Astrocyte (in vitro differentiated cells and primary cell): ENCODE results near the gene PXDN. TPM values are rescaled to one million over a fixed set of nuclear protein-coding genes. Genes with fewer than 3 reads are reported as not detected.

Source experiments
- DNase-seq: peaks from one replicate; pipeline ENCODE4 v3.0.0-alpha.2; 2010; ENCODE audit warnings: low read depth
- FAIRE-seq: peaks from 2 replicates; lab custom pipeline; 2011; peaks lifted over from hg19 to GRCh38; lab: Jason Lieb, UNC
- H2AFZ ChIP-seq: 2 replicates; pipeline ENCODE4 v1.6.0; 2012; ENCODE audit warnings: low read depth, low read length, inconsistent platforms
- H3K27ac ChIP-seq: 2 replicates; pipeline ENCODE4 v1.5.1; 2011; ENCODE audit warnings: low read depth, low read length, inconsistent platforms
- H3K27me3 ChIP-seq: 2 replicates; pipeline ENCODE4 v1.6.0; 2011; ENCODE audit warnings: low read length, inconsistent platforms; ENCODE audit not compliant: insufficient read depth
- H3K36me3 ChIP-seq: 2 replicates; pipeline ENCODE4 v1.5.1; 2011; ENCODE audit warnings: low read length, inconsistent platforms; ENCODE audit not compliant: insufficient read depth
- H3K4me1 ChIP-seq: 2 replicates; pipeline ENCODE4 v1.5.1; 2011; ENCODE audit warnings: low read length, inconsistent platforms; ENCODE audit not compliant: insufficient read depth
- H3K4me2 ChIP-seq: 2 replicates; pipeline ENCODE4 v1.6.0; 2012; ENCODE audit warnings: low read length, inconsistent platforms
- H3K4me3 ChIP-seq: 2 replicates; pipeline ENCODE4 v1.5.1; 2011; ENCODE audit warnings: low read depth, mild to moderate bottlenecking, low read length, inconsistent platforms; ENCODE audit not compliant: insufficient read depth
- H3K79me2 ChIP-seq: 2 replicates; pipeline ENCODE4 v1.6.0; 2012; ENCODE audit warnings: mild to moderate bottlenecking, low read length, inconsistent platforms; ENCODE audit not compliant: insufficient read depth
- H3K9ac ChIP-seq: 2 replicates; pipeline ENCODE4 v1.6.0; 2012; ENCODE audit warnings: mild to moderate bottlenecking, low read length, inconsistent platforms
- H3K9me3 ChIP-seq: 2 replicates; pipeline ENCODE4 v1.5.1; 2012; ENCODE audit warnings: low read depth, mild to moderate bottlenecking, low read length, inconsistent platforms; ENCODE audit not compliant: insufficient read depth
- H4K20me1 ChIP-seq: 2 replicates; pipeline ENCODE4 v1.6.0; 2012; ENCODE audit warnings: low read length, inconsistent platforms; ENCODE audit not compliant: insufficient read depth
- H3K27ac Mint-ChIP-seq: one replicate; pipeline ENCODE4 v1.8.0; 2021; ENCODE audit warnings: mild to moderate bottlenecking, mixed read lengths; ENCODE audit not compliant: unreplicated experiment
- H3K27me3 Mint-ChIP-seq: one replicate; pipeline ENCODE4 v1.8.0; 2021; ENCODE audit warnings: low read depth, mixed read lengths; ENCODE audit not compliant: unreplicated experiment
- H3K36me3 Mint-ChIP-seq: one replicate; pipeline ENCODE4 v1.8.0; 2021; ENCODE audit warnings: low read depth, mixed read lengths; ENCODE audit not compliant: unreplicated experiment
- H3K4me1 Mint-ChIP-seq: one replicate; pipeline ENCODE4 v1.8.0; 2021; ENCODE audit warnings: low read depth, mixed read lengths; ENCODE audit not compliant: unreplicated experiment
- H3K4me3 Mint-ChIP-seq: one replicate; pipeline ENCODE4 v1.8.0; 2021; ENCODE audit warnings: mild to moderate bottlenecking, moderate library complexity, mixed read lengths; ENCODE audit not compliant: unreplicated experiment
- H3K9me3 Mint-ChIP-seq: one replicate; pipeline ENCODE4 v1.8.0; 2021; ENCODE audit warnings: mild to moderate bottlenecking, mixed read lengths; ENCODE audit not compliant: unreplicated experiment
- EZH2 ChIP-seq: IDR thresholded peaks from 2 replicates; pipeline ENCODE4 v1.6.1; 2012; ENCODE audit warnings: mild to moderate bottlenecking, low read length, inconsistent platforms; ENCODE audit not compliant: insufficient read depth
- total RNA-seq: library from RNA; stranded (reverse); gene quantifications from 2 replicates; pipeline ENCODE4 v1.2.1, GENCODE V29; 2021
- TF ChIP-seq, protein P1 (sequence below): IDR thresholded peaks from 2 replicates; pipeline ENCODE4 v1.5.1; 2011; ENCODE audit warnings: low read depth, mild to moderate bottlenecking, inconsistent platforms, low read length, moderate library complexity; ENCODE audit not compliant: insufficient read depth

PXDN gene
- total RNA-seq, 1 donor from 2014 or later = 417 TPM

DNA sequence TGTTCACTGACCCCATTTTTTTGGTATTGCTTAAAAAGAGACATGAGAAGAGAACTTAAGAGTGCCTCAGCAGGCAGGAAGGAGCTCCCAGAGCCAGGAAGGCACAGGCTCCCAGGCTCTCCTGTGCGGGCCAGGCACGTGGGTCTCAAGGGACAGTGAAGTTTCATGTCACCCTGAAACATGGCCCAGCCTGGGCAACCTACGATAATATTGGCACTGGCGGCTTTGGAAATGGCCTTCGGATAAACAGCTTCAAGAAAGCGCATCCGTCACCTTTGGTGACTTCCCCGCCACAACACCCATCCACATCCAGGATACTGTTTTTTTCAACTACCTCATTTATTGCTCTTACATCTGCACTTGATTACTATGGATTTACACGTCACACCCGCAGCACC lies 30.5 kb downstream of the PXDN start:
- DNase-seq = no peak
- peak overlapping the region; percentile 8 for H3K27ac Mint-ChIP-seq
- no peaks in the 10 kb centered on the region for H3K9me3 Mint-ChIP-seq
- H3K36me3 ChIP-seq = no peaks in the 10 kb centered on the region
- peaks cover 17% of the 10 kb centered on the region for H3K4me1 ChIP-seq
- no peaks in the 10 kb centered on the region for H3K27me3 ChIP-seq
- H4K20me1 ChIP-seq = peaks cover 93% of the 10 kb centered on the region
- H2AFZ ChIP-seq = no peak overlapping the region
- no peak overlapping the region for H3K4me2 ChIP-seq
- TF ChIP-seq, protein P1, sequence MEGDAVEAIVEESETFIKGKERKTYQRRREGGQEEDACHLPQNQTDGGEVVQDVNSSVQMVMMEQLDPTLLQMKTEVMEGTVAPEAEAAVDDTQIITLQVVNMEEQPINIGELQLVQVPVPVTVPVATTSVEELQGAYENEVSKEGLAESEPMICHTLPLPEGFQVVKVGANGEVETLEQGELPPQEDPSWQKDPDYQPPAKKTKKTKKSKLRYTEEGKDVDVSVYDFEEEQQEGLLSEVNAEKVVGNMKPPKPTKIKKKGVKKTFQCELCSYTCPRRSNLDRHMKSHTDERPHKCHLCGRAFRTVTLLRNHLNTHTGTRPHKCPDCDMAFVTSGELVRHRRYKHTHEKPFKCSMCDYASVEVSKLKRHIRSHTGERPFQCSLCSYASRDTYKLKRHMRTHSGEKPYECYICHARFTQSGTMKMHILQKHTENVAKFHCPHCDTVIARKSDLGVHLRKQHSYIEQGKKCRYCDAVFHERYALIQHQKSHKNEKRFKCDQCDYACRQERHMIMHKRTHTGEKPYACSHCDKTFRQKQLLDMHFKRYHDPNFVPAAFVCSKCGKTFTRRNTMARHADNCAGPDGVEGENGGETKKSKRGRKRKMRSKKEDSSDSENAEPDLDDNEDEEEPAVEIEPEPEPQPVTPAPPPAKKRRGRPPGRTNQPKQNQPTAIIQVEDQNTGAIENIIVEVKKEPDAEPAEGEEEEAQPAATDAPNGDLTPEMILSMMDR = no peak
- no peak for TF ChIP-seq EZH2
- H3K4me1 Mint-ChIP-seq = peaks cover 13% of the 10 kb centered on the region
- H3K27me3 Mint-ChIP-seq = no peaks in the 10 kb centered on the region
- H3K4me3 Mint-ChIP-seq = no peak overlapping the region
- FAIRE-seq = no peak
- H3K9me3 ChIP-seq = no peaks in the 10 kb centered on the region
- H3K27ac ChIP-seq = no peak overlapping the region
- H3K4me3 ChIP-seq = no peak overlapping the region
- H3K36me3 Mint-ChIP-seq = peaks cover 4% of the 10 kb centered on the region
- no peak overlapping the region for H3K9ac ChIP-seq
- peaks cover 95% of the 10 kb centered on the region for H3K79me2 ChIP-seq

DNA sequence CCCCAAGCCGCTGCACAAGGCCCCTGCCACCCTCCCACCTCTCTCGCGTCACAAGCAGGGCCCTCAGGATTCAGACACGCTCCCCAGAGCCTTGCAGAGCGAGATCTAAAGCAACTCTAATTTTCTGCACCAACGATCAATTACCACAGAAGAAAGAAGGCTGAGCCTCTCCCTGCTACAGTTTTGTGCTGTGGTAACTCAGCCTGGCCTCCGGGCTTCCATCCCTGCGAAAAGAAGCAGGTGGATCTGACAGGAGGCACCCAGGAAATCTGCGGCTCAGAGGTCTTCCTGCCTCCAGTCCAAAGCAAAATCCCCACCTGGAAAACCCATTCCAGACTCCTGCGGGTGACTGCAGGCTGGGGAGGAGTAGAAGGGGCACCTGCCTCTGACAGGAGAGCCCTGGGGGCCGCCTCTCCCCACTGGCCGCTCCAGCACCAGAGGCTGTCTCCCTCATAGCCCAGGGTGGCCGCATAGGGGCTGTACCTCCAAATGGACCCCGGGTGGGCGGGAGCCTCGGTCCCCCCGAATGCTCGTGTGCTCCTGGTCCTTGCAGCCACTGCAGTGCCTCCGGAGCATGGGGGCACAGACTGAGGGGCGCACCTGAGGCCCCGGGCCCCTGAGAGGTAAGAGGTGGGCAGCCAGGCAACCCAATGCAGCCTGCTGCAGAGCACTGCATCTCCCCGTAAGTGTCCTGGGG lies 31.0 kb downstream of the PXDN start:
- Mint-ChIP-seq H3K4me3 (no peak overlapping the region), H3K9me3 (no peaks in the 10 kb centered on the region), H3K27ac (no peak overlapping the region), H3K36me3 (peaks cover 4% of the 10 kb centered on the region), H3K4me1 (peaks cover 15% of the 10 kb centered on the region), H3K27me3 (no peaks in the 10 kb centered on the region)
- Histone ChIP-seq H3K4me1 (peaks cover 22% of the 10 kb centered on the region), H3K4me2 (no peak overlapping the region), H3K36me3 (no peaks in the 10 kb centered on the region), H3K27me3 (no peaks in the 10 kb centered on the region), H3K9me3 (no peaks in the 10 kb centered on the region), H3K79me2 (peaks cover 95% of the 10 kb centered on the region), H3K9ac (no peak overlapping the region), H2AFZ (no peak overlapping the region), H4K20me1 (peaks cover 93% of the 10 kb centered on the region), H3K27ac (no peak overlapping the region), H3K4me3 (no peak overlapping the region)
- TF ChIP-seq, protein P1 = no peak
- TF ChIP-seq EZH2 = no peak
- DNase-seq = no peak
- no peak for FAIRE-seq

DNA sequence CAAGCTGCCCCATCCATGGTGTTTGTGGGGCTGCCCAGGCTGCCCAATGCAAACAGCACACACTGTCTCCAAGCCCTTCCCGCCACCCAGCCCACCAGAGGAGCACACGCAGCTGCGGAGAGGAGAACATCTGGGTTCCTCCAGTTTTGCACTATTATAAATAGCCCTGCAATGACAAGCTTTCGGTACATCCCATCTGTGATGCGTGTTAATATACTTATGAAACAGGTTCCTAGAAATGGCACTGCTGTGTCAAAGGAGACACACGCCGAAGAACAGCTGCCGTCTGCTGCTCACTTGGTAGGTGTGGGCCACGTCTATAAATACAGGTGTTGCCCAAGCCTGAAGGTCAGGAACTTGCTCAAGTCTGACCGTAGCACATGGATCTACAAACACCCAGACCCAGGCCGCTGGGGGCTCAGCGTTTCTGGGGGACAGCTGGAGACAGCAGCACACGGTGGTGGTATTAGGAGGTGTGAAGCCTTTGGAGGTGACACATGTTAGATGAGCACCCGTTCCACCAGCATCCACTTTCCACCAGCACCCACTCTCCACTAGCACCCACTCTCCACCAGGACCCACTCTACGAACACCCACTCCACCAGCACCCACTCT lies 34.3 kb downstream of the PXDN start:
- no peak overlapping the region for H3K27ac Mint-ChIP-seq
- Histone ChIP-seq H3K4me1 (peaks cover 20% of the 10 kb centered on the region), H3K9ac (no peak overlapping the region), H3K27me3 (no peaks in the 10 kb centered on the region), H3K9me3 (no peaks in the 10 kb centered on the region), H2AFZ (no peak overlapping the region), H3K79me2 (peaks cover 87% of the 10 kb centered on the region), H3K36me3 (no peaks in the 10 kb centered on the region), H4K20me1 (peaks cover 89% of the 10 kb centered on the region), H3K27ac (no peak overlapping the region), H3K4me3 (no peak overlapping the region), H3K4me2 (no peak overlapping the region)
- H3K9me3 Mint-ChIP-seq = no peaks in the 10 kb centered on the region
- TF ChIP-seq, protein P1 = no peak
- TF ChIP-seq EZH2 = no peak
- H3K4me3 Mint-ChIP-seq = no peak overlapping the region
- H3K27me3 Mint-ChIP-seq = no peaks in the 10 kb centered on the region
- H3K36me3 Mint-ChIP-seq = peaks cover 6% of the 10 kb centered on the region
- FAIRE-seq (no peak), DNase-seq (no peak)
- H3K4me1 Mint-ChIP-seq = peaks cover 10% of the 10 kb centered on the region
